Glutamatergic neuron (in vitro differentiated cells): ENCODE data around the gene CDS2. TPM values are rescaled to one million over a fixed set of nuclear protein-coding genes. Genes with fewer than 3 reads are reported as not detected.

Experiments
- DNase-seq: peaks from one replicate; pipeline ENCODE4 v3.0.0; 2022
- H3K27ac Mint-ChIP-seq: one replicate; pipeline ENCODE4 v1.8.0; 2020; ENCODE audit warnings: mild to moderate bottlenecking, mixed read lengths, inconsistent platforms; ENCODE audit not compliant: unreplicated experiment
- H3K27me3 Mint-ChIP-seq: one replicate; pipeline ENCODE4 v1.8.0; 2020; ENCODE audit warnings: mild to moderate bottlenecking, moderate library complexity, mixed read lengths, inconsistent platforms; ENCODE audit not compliant: unreplicated experiment
- H3K36me3 Mint-ChIP-seq: one replicate; pipeline ENCODE4 v1.8.0; 2020; ENCODE audit warnings: mild to moderate bottlenecking, mixed read lengths, inconsistent platforms; ENCODE audit not compliant: unreplicated experiment
- H3K4me1 Mint-ChIP-seq: one replicate; pipeline ENCODE4 v1.8.0; 2020; ENCODE audit warnings: mild to moderate bottlenecking, low read depth, mixed read lengths, inconsistent platforms; ENCODE audit not compliant: unreplicated experiment
- H3K4me3 Mint-ChIP-seq: one replicate; pipeline ENCODE4 v1.8.0; 2020; ENCODE audit warnings: mild to moderate bottlenecking, mixed read lengths, inconsistent platforms; ENCODE audit not compliant: unreplicated experiment
- H3K9me3 Mint-ChIP-seq: one replicate; pipeline ENCODE4 v1.8.0; 2020; ENCODE audit warnings: mild to moderate bottlenecking, moderate library complexity, mixed read lengths, inconsistent platforms; ENCODE audit not compliant: unreplicated experiment
- CTCF ChIP-seq: fragments of 200-600 bp; sonication (generic); IDR thresholded peaks from one replicate; pipeline ENCODE4 v1.5.0; 2021; ENCODE audit not compliant: partially characterized antibody, unreplicated experiment
- total RNA-seq: library from RNA; stranded (reverse); fragmentation: NEBNext Ultra II Directional; extraction: Animal tissue kit (Norgen Biotek cat#: 25700); gene quantifications from one replicate; pipeline ENCODE4 v1.2.1, GENCODE V29; 2021; ENCODE audit not compliant: unreplicated experiment

The CDS2 gene
- total RNA-seq, 1 donor from 2014 or later: 153 TPM

- DNase-seq: no peak
- H3K27ac Mint-ChIP-seq: no peak overlapping the region
- peaks cover 4% of the 10 kb centered on the region for H3K9me3 Mint-ChIP-seq
- TF ChIP-seq CTCF: no peak
- no peaks in the 10 kb centered on the region for H3K36me3 Mint-ChIP-seq
- no peaks in the 10 kb centered on the region for H3K27me3 Mint-ChIP-seq
- no peak overlapping the region for H3K4me3 Mint-ChIP-seq
- no peaks in the 10 kb centered on the region for H3K4me1 Mint-ChIP-seq
Measured at GRCh38 chr20:5221061-5221430, 94.2 kb downstream of the CDS2 start.

GRCh38 chr20:5222919-5223634, 96.3 kb downstream of the CDS2 start:
- Mint-ChIP-seq H3K36me3 (no peaks in the 10 kb centered on the region), H3K27ac (peak overlapping the region; percentile 20), H3K4me3 (no peak overlapping the region), H3K27me3 (no peaks in the 10 kb centered on the region), H3K4me1 (no peaks in the 10 kb centered on the region), H3K9me3 (peaks cover 4% of the 10 kb centered on the region)
- TF ChIP-seq CTCF: peak; percentile 82
- DNase-seq: peak; percentile 62

- H3K4me3 Mint-ChIP-seq: no peak overlapping the region
- no peak overlapping the region for H3K27ac Mint-ChIP-seq
- peaks cover 4% of the 10 kb centered on the region for H3K27me3 Mint-ChIP-seq
- DNase-seq: no peak
- no peaks in the 10 kb centered on the region for H3K36me3 Mint-ChIP-seq
- no peak for TF ChIP-seq CTCF
- no peaks in the 10 kb centered on the region for H3K9me3 Mint-ChIP-seq
- H3K4me1 Mint-ChIP-seq: no peaks in the 10 kb centered on the region
Measured at GRCh38 chr20:5230544-5230943, 103.7 kb downstream of the CDS2 start.

GRCh38 chr20:5234158-5234557, 107.3 kb downstream of the CDS2 start:
- DNase-seq: no peak
- Mint-ChIP-seq H3K9me3 (no peaks in the 10 kb centered on the region), H3K4me3 (no peak overlapping the region), H3K4me1 (no peaks in the 10 kb centered on the region), H3K36me3 (no peaks in the 10 kb centered on the region), H3K27me3 (peaks cover 8% of the 10 kb centered on the region), H3K27ac (no peak overlapping the region)
- no peak for TF ChIP-seq CTCF

- no peak for TF ChIP-seq CTCF
- H3K36me3 Mint-ChIP-seq: no peaks in the 10 kb centered on the region
- no peaks in the 10 kb centered on the region for H3K4me1 Mint-ChIP-seq
- no peak for DNase-seq
- H3K27ac Mint-ChIP-seq: no peak overlapping the region
- H3K4me3 Mint-ChIP-seq: no peak overlapping the region
- H3K9me3 Mint-ChIP-seq: no peaks in the 10 kb centered on the region
- H3K27me3 Mint-ChIP-seq: peaks cover 8% of the 10 kb centered on the region
Measured at GRCh38 chr20:5234978-5235377, 108.2 kb downstream of the CDS2 start.
